Measurements from ENCODE around the gene OR10H4.
"Not testable (repeated sequence)": the region's sequence is repeated elsewhere in the genome, so short reads cannot be mapped to it uniquely, and the experiment has no call there.

- not testable (repeated sequence) for TF ChIP-seq ELF4 (IDR thresholded peaks at IDR 0.05); NFRKB (IDR thresholded peaks at IDR 0.05); SP1 (IDR thresholded peaks at IDR 0.05); BHLHE40 (IDR thresholded peaks at IDR 0.05; ENCODE audit: borderline replicate concordance); HDGF (IDR thresholded peaks at IDR 0.05; ENCODE audit: borderline replicate concordance); FOXK2 (IDR thresholded peaks at IDR 0.05); L3MBTL2 (conservative IDR thresholded peaks at IDR 0.05)
Measured at GRCh38 chr19:15972043-15972442, 23.2 kb downstream of the OR10H4 start.

Data from HEK293T (cell line).